Hepatocyte (in vitro differentiated cells): ENCODE results near the gene HMGCS2. TPM values are rescaled to one million over a fixed set of nuclear protein-coding genes. Genes with fewer than 3 reads are reported as not detected.

Experiments
- DNase-seq: peaks from one replicate; pipeline ENCODE4 v3.0.0-alpha.2; 2016; ENCODE audit warnings: low spot score
- H2AFZ ChIP-seq: fragments of 200-600 bp; sonication (generic); 2 replicates; pipeline ENCODE4 v1.6.0; 2016; ENCODE audit warnings: antibody characterized with exemption, mild to moderate bottlenecking
- H3K27ac ChIP-seq: fragments of 200-600 bp; sonication (generic); 2 replicates; pipeline ENCODE4 v1.5.1; 2016; ENCODE audit warnings: mild to moderate bottlenecking
- H3K27me3 ChIP-seq: fragments of 200-600 bp; sonication (generic); 2 replicates; pipeline ENCODE4 v1.6.1; 2016
- H3K36me3 ChIP-seq: fragments of 200-600 bp; sonication (generic); replicated peaks from 2 replicates; pipeline ENCODE4 v1.5.1; 2016; ENCODE audit warnings: low read depth; ENCODE audit not compliant: insufficient read depth
- H3K4me1 ChIP-seq: fragments of 200-600 bp; sonication (generic); 2 replicates; pipeline ENCODE4 v1.5.1; 2016; ENCODE audit warnings: mild to moderate bottlenecking, moderate library complexity; ENCODE audit not compliant: insufficient read depth
- H3K4me2 ChIP-seq: fragments of 200-600 bp; sonication (generic); 2 replicates; pipeline ENCODE4 v1.6.0; 2016
- H3K4me3 ChIP-seq: fragments of 200-600 bp; sonication (generic); 2 replicates; pipeline ENCODE4 v1.5.1; 2016; ENCODE audit warnings: mild to moderate bottlenecking
- H3K79me2 ChIP-seq: fragments of 200-600 bp; sonication (generic); 2 replicates; pipeline ENCODE4 v1.6.0; 2017; ENCODE audit warnings: mild to moderate bottlenecking
- H3K9me2 ChIP-seq: fragments of 200-600 bp; sonication (generic); replicated peaks from 2 replicates; pipeline ENCODE4 v1.6.0; 2017; ENCODE audit warnings: mild to moderate bottlenecking; ENCODE audit not compliant: insufficient read depth
- H3K9me3 ChIP-seq: fragments of 200-600 bp; sonication (generic); 2 replicates; pipeline ENCODE4 v1.5.1; 2016; ENCODE audit warnings: low read depth, mild to moderate bottlenecking
- H4K20me1 ChIP-seq: fragments of 200-600 bp; sonication (generic); 2 replicates; pipeline ENCODE4 v1.6.0; 2016; ENCODE audit warnings: mild to moderate bottlenecking; ENCODE audit not compliant: insufficient read depth, poor library complexity, severe bottlenecking
- CTCF ChIP-seq: fragments of 200-600 bp; sonication (generic); IDR thresholded peaks from 2 replicates; pipeline ENCODE4 v1.5.1; 2016; ENCODE audit warnings: antibody characterized with exemption, mild to moderate bottlenecking; ENCODE audit not compliant: poor library complexity
- EZH2 ChIP-seq: fragments of 200-600 bp; sonication (generic); IDR thresholded peaks from 2 replicates; pipeline ENCODE4 v1.6.1; 2016; ENCODE audit warnings: antibody characterized with exemption, mild to moderate bottlenecking, borderline replicate concordance
- EZH2phosphoT487 ChIP-seq: fragments of 200-600 bp; sonication (generic); IDR thresholded peaks from one replicate; pipeline ENCODE4 v1.6.1; 2018; ENCODE audit warnings: antibody characterized with exemption, mild to moderate bottlenecking, low read depth, moderate library complexity; ENCODE audit not compliant: unreplicated experiment, severe bottlenecking
- WGBS: methylation state at CpG from one replicate; pipeline ENCODE4 v1.1.6; 2016; ENCODE audit warnings: low lambda C conversion rate; ENCODE audit errors: missing lambda C conversion rate; 5-methylcytosine and 5-hydroxymethylcytosine counted together
- polyA plus RNA-seq: library from polyadenylated mRNA; unstranded; fragments of >200 nt; fragmentation: Nextera tagmentation; extraction: Ambion mirVana; gene quantifications from 2 replicates; pipeline ENCODE4 v1.2.1, GENCODE V29; 2016
- total RNA-seq: library from RNA; depleted of rRNA; stranded (reverse); fragments of >200 nt; gene quantifications from 2 replicates; pipeline ENCODE4 v1.2.3, GENCODE V29; 2014

Gene HMGCS2
- total and polyA plus RNA-seq, 2 experiments from 2014 or later, result 167 to 188 TPM

- Histone ChIP-seq H3K9me2 (no peaks in the 10 kb centered on the region), H3K36me3 (no peaks in the 10 kb centered on the region), H3K4me3 (no peak overlapping the region), H3K27me3 (no peaks in the 10 kb centered on the region), H3K9me3 (no peaks in the 10 kb centered on the region), H3K27ac (no peak overlapping the region), H3K4me1 (no peaks in the 10 kb centered on the region), H2AFZ (no peak overlapping the region), H4K20me1 (no peaks in the 10 kb centered on the region), H3K4me2 (no peak overlapping the region), H3K79me2 (no peaks in the 10 kb centered on the region)
- no peak for TF ChIP-seq CTCF
- no peak for DNase-seq
- WGBS, result 89% methylated on average over 8 of the region's 8 CpGs
Observed at GRCh38 chr1:119805247-119805646, 36.5 kb upstream of the HMGCS2 start.

GRCh38 chr1:119799599-119800177, 31.0 kb upstream of the HMGCS2 start:
- TF ChIP-seq CTCF, result no peak

GRCh38 chr1:119799003-119799402, 30.3 kb upstream of the HMGCS2 start:
- 89% methylated on average over 4 of the region's 4 CpGs for WGBS
- no peaks in the 10 kb centered on the region for H4K20me1 ChIP-seq
- H3K9me3 ChIP-seq, result no peaks in the 10 kb centered on the region
- no peaks in the 10 kb centered on the region for H3K27me3 ChIP-seq
- peaks cover 11% of the 10 kb centered on the region for H3K4me1 ChIP-seq
- no peak overlapping the region for H2AFZ ChIP-seq
- no peak overlapping the region for H3K4me3 ChIP-seq
- H3K27ac ChIP-seq, result no peak overlapping the region
- no peak overlapping the region for H3K4me2 ChIP-seq
- TF ChIP-seq EZH2phosphoT487 (no peak), EZH2 (no peak), CTCF (no peak)
- no peaks in the 10 kb centered on the region for H3K36me3 ChIP-seq
- H3K9me2 ChIP-seq, result no peaks in the 10 kb centered on the region
- no peaks in the 10 kb centered on the region for H3K79me2 ChIP-seq
- DNase-seq, result no peak

More at GRCh38 chr1:119799599-119800177, 31.0 kb upstream of the HMGCS2 start:
- 90% methylated on average over 15 of the region's 15 CpGs for WGBS
- Histone ChIP-seq H3K27ac (no peak overlapping the region), H3K4me2 (no peak overlapping the region), H3K4me1 (peaks cover 6% of the 10 kb centered on the region), H3K4me3 (no peak overlapping the region), H3K9me3 (no peaks in the 10 kb centered on the region), H4K20me1 (no peaks in the 10 kb centered on the region), H3K36me3 (no peaks in the 10 kb centered on the region), H2AFZ (no peak overlapping the region), H3K9me2 (no peaks in the 10 kb centered on the region), H3K27me3 (no peaks in the 10 kb centered on the region), H3K79me2 (no peaks in the 10 kb centered on the region)
- no peak for DNase-seq

- Histone ChIP-seq H3K27ac (no peak overlapping the region), H3K27me3 (no peaks in the 10 kb centered on the region), H4K20me1 (no peaks in the 10 kb centered on the region), H3K9me2 (no peaks in the 10 kb centered on the region), H3K9me3 (no peaks in the 10 kb centered on the region), H3K4me1 (peaks cover 16% of the 10 kb centered on the region), H3K36me3 (no peaks in the 10 kb centered on the region), H3K79me2 (no peaks in the 10 kb centered on the region), H2AFZ (no peak overlapping the region), H3K4me2 (no peak overlapping the region), H3K4me3 (no peak overlapping the region)
- TF ChIP-seq CTCF (no peak), EZH2phosphoT487 (no peak), EZH2 (no peak)
- 98% methylated on average over 7 of the region's 7 CpGs for WGBS
- DNase-seq, result no peak
Observed at GRCh38 chr1:119797606-119798005, 28.9 kb upstream of the HMGCS2 start.
